Stimulated activated CD8-positive, alpha-beta memory T cell treated with anti-CD3 and anti-CD28 coated beads, Interleukin-15, amount 100 ng/mL, for 24 hours (primary cell): ENCODE results near the gene MYO1D.

ENCODE experiments used
- DNase-seq: peaks from one replicate; pipeline ENCODE4 v3.0.0-alpha.2; 2020; ENCODE audit warnings: low read depth

Gene MYO1D

GRCh38 chr17:32568705-32569104 lies 308.2 kb downstream of the MYO1D start:
- DNase-seq = no peak

- DNase-seq = no peak
Measured at GRCh38 chr17:32567511-32567910, 309.4 kb downstream of the MYO1D start.

- DNase-seq = no peak
Measured at GRCh38 chr17:32567086-32567485, 309.8 kb downstream of the MYO1D start.

GRCh38 chr17:32566303-32566702 lies 310.6 kb downstream of the MYO1D start:
- no peak for DNase-seq

GRCh38 chr17:32565401-32565800 lies 311.5 kb downstream of the MYO1D start:
- DNase-seq = no peak

- DNase-seq = no peak
Measured at GRCh38 chr17:32564325-32564724, 312.6 kb downstream of the MYO1D start.

- no peak for DNase-seq
Measured at GRCh38 chr17:32563583-32563982, 313.3 kb downstream of the MYO1D start.

- no peak for DNase-seq
Measured at GRCh38 chr17:32558997-32559650, 317.8 kb downstream of the MYO1D start.

GRCh38 chr17:32558326-32558955 lies 318.5 kb downstream of the MYO1D start:
- DNase-seq = no peak

GRCh38 chr17:32555611-32556310 lies 321.2 kb downstream of the MYO1D start:
- no peak for DNase-seq

- DNase-seq = no peak
Measured at GRCh38 chr17:32553168-32553567, 323.8 kb downstream of the MYO1D start.

GRCh38 chr17:32552280-32552679 lies 324.6 kb downstream of the MYO1D start:
- DNase-seq = no peak

GRCh38 chr17:32551186-32551955 lies 325.6 kb downstream of the MYO1D start:
- no peak for DNase-seq

GRCh38 chr17:32549559-32549958 lies 327.4 kb downstream of the MYO1D start:
- no peak for DNase-seq

GRCh38 chr17:32546031-32546444 lies 330.9 kb downstream of the MYO1D start:
- no peak for DNase-seq

- no peak for DNase-seq
Measured at GRCh38 chr17:32542186-32542585, 334.7 kb downstream of the MYO1D start.

- DNase-seq = no peak
Measured at GRCh38 chr17:32541640-32542039, 335.3 kb downstream of the MYO1D start.

- no peak for DNase-seq
Measured at GRCh38 chr17:32536736-32537643, 339.9 kb downstream of the MYO1D start.

- DNase-seq = no peak
Measured at GRCh38 chr17:32533296-32533695, 343.6 kb downstream of the MYO1D start.

GRCh38 chr17:32529604-32530003 lies 347.3 kb downstream of the MYO1D start:
- no peak for DNase-seq

GRCh38 chr17:32528825-32529224 lies 348.1 kb downstream of the MYO1D start:
- DNase-seq = no peak

GRCh38 chr17:32527146-32527545 lies 349.8 kb downstream of the MYO1D start:
- DNase-seq = no peak
